ENCODE results near the gene GPSM3. TPM values are rescaled to one million over a fixed set of nuclear protein-coding genes. Genes with fewer than 3 reads are reported as not detected.

GPSM3 gene
- total RNA-seq, 1 experiment from 2014 or later, result 11.8 TPM

- H3K18ac ChIP-seq (ENCODE audit: insufficient read length, low read depth, low read length), result no peak overlapping the region
- no peaks in the 10 kb centered on the region for H3K9me3 ChIP-seq (ENCODE audit: control insufficient read depth, low read depth, low read length)
- H4K91ac ChIP-seq (ENCODE audit: insufficient read length, low read depth, low read length), result no peak overlapping the region
- H2AFZ ChIP-seq (ENCODE audit: low read length), result no peak overlapping the region
- no peak overlapping the region for H3K56ac ChIP-seq (ENCODE audit: insufficient read length, low read depth, low read length)
- no peak overlapping the region for H3K27ac Mint-ChIP-seq
- no peak for DNase-seq
- no peak overlapping the region for H3K23ac ChIP-seq (ENCODE audit: insufficient read length, low read depth, low read length)
- no peak overlapping the region for H3K4ac ChIP-seq (ENCODE audit: low read depth, low read length)
- no peaks in the 10 kb centered on the region; the same call in 1 of the 2 replicates for H3K79me2 ChIP-seq (ENCODE audit: insufficient read depth, low read length)
- no CpG with 5 or more reads among the region's 9 CpGs for WGBS (ENCODE audit: extremely low coverage, insufficient read length, low lambda C conversion rate)
- H4K8ac ChIP-seq (replicated peaks; ENCODE audit: insufficient read length, low read depth, low read length), result no peak overlapping the region
- H3K23me2 ChIP-seq (ENCODE audit: insufficient read length, low read depth, low read length, poor library complexity, severe bottlenecking), result peaks cover 24% of the 10 kb centered on the region
- no peak for TF ChIP-seq CTCF (conservative IDR thresholded peaks at IDR 0.05)
- no peak overlapping the region for H4K5ac ChIP-seq (ENCODE audit: insufficient read length, low read depth, low read length)
- peaks cover 22 to 47% (median 28%) of the 10 kb centered on the region in 3 experiments for H3K36me3 Mint-ChIP-seq (ENCODE audit: insufficient read depth in 1 of 3, low read depth in 3 of 3)
- H2BK15ac ChIP-seq (ENCODE audit: low read depth, low read length), result no peak overlapping the region
- H2BK12ac ChIP-seq (ENCODE audit: insufficient read length, low read depth, low read length), result no peak overlapping the region
- no peaks in the 10 kb centered on the region for H3K79me1 ChIP-seq (ENCODE audit: insufficient read depth, low read depth, low read length, poor library complexity, severe bottlenecking)
- H3K4me2 ChIP-seq (ENCODE audit: insufficient read depth, insufficient read length, low read length), result no peak overlapping the region
- no peak overlapping the region for H3K4me3 Mint-ChIP-seq
- no peaks in the 10 kb centered on the region; the same call in 1 of the 2 replicates for H3K27me3 ChIP-seq (ENCODE audit: insufficient read depth, low read length)
- H3K27me3 Mint-ChIP-seq (ENCODE audit: low read depth), result peaks cover 2% of the 10 kb centered on the region; the same call in 1 of the 2 replicates
- no peaks in the 10 kb centered on the region for H3K9me3 Mint-ChIP-seq
- H3T11ph ChIP-seq (ENCODE audit: low read length), result no peak overlapping the region
- peaks cover 21 to 23% of the 10 kb centered on the region in 2 experiments for H3K4me1 Mint-ChIP-seq
- no peak overlapping the region for H2BK5ac ChIP-seq (ENCODE audit: insufficient read length, low read length)
- H3K9ac ChIP-seq (ENCODE audit: extremely low read depth, insufficient read length, low read length), result no peak overlapping the region
- H2BK20ac ChIP-seq (ENCODE audit: low read depth, low read length, poor library complexity, severe bottlenecking), result no peak overlapping the region
- H4K20me1 ChIP-seq (ENCODE audit: control insufficient read depth, insufficient read depth, insufficient read length), result no peaks in the 10 kb centered on the region
- H3K27ac ChIP-seq (ENCODE audit: insufficient read length, low read depth, low read length), result no peak overlapping the region
- no peaks in the 10 kb centered on the region; the same call in 1 of the 2 replicates for H3K4me1 ChIP-seq (ENCODE audit: insufficient read depth, low read length)
- no peak overlapping the region for H2BK120ac ChIP-seq (ENCODE audit: low read depth, low read length, poor library complexity, severe bottlenecking)
- no peak overlapping the region for H2AK5ac ChIP-seq (ENCODE audit: insufficient read length, low read length)
- no peak overlapping the region for H3K14ac ChIP-seq (ENCODE audit: insufficient read depth, low read length)
Measured at GRCh38 chr6:32156891-32157290, 35.6 kb downstream of the GPSM3 start.

Measured in H9 (cell line).